OCI-LY1 (cell line): ENCODE results near the gene ITGA2.

ENCODE experiments used
- H2AFZ ChIP-seq: fragments of 200-600 bp; sonication (generic), shearing (Covaris generic); 2 replicates; pipeline ENCODE4 v1.6.0; 2014; ENCODE audit warnings: antibody characterized with exemption, mild to moderate bottlenecking, low read length
- H3F3A ChIP-seq: fragments of 200-600 bp; sonication (generic), shearing (Covaris generic); 2 replicates; pipeline ENCODE4 v1.6.0; 2014; ENCODE audit warnings: mild to moderate bottlenecking, antibody characterized with exemption, low read length, moderate library complexity; ENCODE audit not compliant: insufficient read depth
- H3K27ac ChIP-seq: fragments of 200-600 bp; sonication (generic); 2 replicates; pipeline ENCODE4 v1.5.1; 2014; ENCODE audit warnings: low read length, mixed run types, mild to moderate bottlenecking, low read depth; ENCODE audit not compliant: poor library complexity, severe bottlenecking
- H3K27me3 ChIP-seq: fragments of 200-600 bp; sonication (generic); 2 replicates; pipeline ENCODE4 v1.6.0; 2014; ENCODE audit warnings: antibody characterized with exemption, mild to moderate bottlenecking, low read length, moderate library complexity; ENCODE audit not compliant: insufficient read depth
- H3K36me3 ChIP-seq: fragments of 200-600 bp; sonication (generic); 2 replicates; pipeline ENCODE4 v1.6.1; 2014; ENCODE audit warnings: mild to moderate bottlenecking, antibody characterized with exemption, low read length, moderate library complexity, mixed read lengths; ENCODE audit not compliant: insufficient read depth
- H3K4me1 ChIP-seq: fragments of 200-600 bp; sonication (generic); 2 replicates; pipeline ENCODE4 v1.5.1; 2014; ENCODE audit warnings: mild to moderate bottlenecking, low read length, moderate library complexity; ENCODE audit not compliant: insufficient read depth, severe bottlenecking
- H3K4me2 ChIP-seq: fragments of 200-600 bp; sonication (generic), shearing (Covaris generic); 2 replicates; pipeline ENCODE4 v1.6.1; 2014; ENCODE audit warnings: low read length
- H3K4me3 ChIP-seq: fragments of 200-600 bp; sonication (generic); 2 replicates; pipeline ENCODE4 v1.5.1; 2014; ENCODE audit warnings: low read length, low read depth, mild to moderate bottlenecking, mixed read lengths; ENCODE audit not compliant: poor library complexity, severe bottlenecking
- H3K79me2 ChIP-seq: fragments of 200-600 bp; shearing (Covaris generic); 2 replicates; pipeline ENCODE4 v1.6.1; 2016; ENCODE audit warnings: mixed run types, low read length, mixed read lengths; ENCODE audit not compliant: insufficient read depth
- H3K9ac ChIP-seq: fragments of 200-600 bp; sonication (generic), shearing (Covaris generic); 2 replicates; pipeline ENCODE4 v1.6.1; 2014; ENCODE audit warnings: mild to moderate bottlenecking, low read length, mixed read lengths
- H3K9me2 ChIP-seq: fragments of 200-600 bp; sonication (generic), shearing (Covaris generic); 2 replicates; pipeline ENCODE4 v1.6.1; 2014; ENCODE audit warnings: low read depth, mild to moderate bottlenecking, low read length, mixed read lengths
- H3K9me3 ChIP-seq: fragments of 200-600 bp; shearing (Covaris generic); 2 replicates; pipeline ENCODE4 v1.6.1; 2014; ENCODE audit warnings: low read length, mixed read lengths
- H4K20me1 ChIP-seq: fragments of 200-600 bp; sonication (generic), shearing (Covaris generic); 2 replicates; pipeline ENCODE4 v1.6.0; 2016; ENCODE audit warnings: mild to moderate bottlenecking, low read length; ENCODE audit not compliant: insufficient read depth
- EZH2 ChIP-seq: fragments of 200-600 bp; sonication (generic), shearing (Covaris generic); IDR thresholded peaks from 2 replicates; pipeline ENCODE4 v1.8.0; 2017; ENCODE audit warnings: borderline replicate concordance, mixed run types, mild to moderate bottlenecking, antibody characterized with exemption, low read length, moderate library complexity, mixed read lengths
- TF ChIP-seq, protein P1 (sequence below): fragments of 200-600 bp; sonication (generic), shearing (Covaris generic); IDR thresholded peaks from 2 replicates; pipeline ENCODE4 v1.5.1; 2017; ENCODE audit warnings: mild to moderate bottlenecking, antibody characterized with exemption, low read length, moderate library complexity, mixed read lengths

Gene ITGA2

DNA sequence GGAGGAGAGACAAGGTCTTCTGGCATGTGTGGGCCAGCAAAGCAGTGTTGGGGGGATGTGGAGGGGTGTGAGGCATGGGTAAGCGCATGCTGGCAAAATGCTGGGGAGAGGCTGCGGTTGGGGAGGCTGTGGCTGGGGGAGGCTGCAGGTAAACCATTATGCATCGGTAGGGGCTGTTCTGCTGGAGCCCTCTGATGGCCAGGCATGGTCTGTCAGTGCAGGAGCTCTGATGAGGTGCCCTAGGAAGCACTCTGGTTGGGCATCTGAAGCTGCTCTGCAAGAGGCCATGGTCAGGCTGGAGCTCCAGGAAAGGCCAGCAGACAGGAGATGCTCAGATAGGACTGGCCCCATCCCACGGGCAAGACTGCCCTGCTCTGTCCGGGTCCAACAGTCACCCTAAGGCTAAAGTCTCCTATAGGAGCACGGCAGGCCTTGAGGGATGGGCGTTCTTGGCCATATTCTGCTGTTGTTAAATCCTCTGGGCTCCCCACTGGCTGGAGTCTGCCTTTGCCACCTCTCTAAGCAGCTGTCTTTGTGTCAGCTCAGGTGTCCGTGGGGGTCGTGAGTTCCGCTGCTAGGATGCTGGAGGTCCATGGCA, 28.7 kb downstream of the ITGA2 start:
- no peak overlapping the region for H3K4me2 ChIP-seq
- H3K79me2 ChIP-seq, result no peaks in the 10 kb centered on the region
- H3F3A ChIP-seq, result no peaks in the 10 kb centered on the region
- no peaks in the 10 kb centered on the region for H3K9me2 ChIP-seq
- H2AFZ ChIP-seq, result no peak overlapping the region
- H3K36me3 ChIP-seq, result no peaks in the 10 kb centered on the region
- no peaks in the 10 kb centered on the region for H3K27me3 ChIP-seq
- H3K27ac ChIP-seq, result no peak overlapping the region
- no peaks in the 10 kb centered on the region for H4K20me1 ChIP-seq
- H3K9me3 ChIP-seq, result no peaks in the 10 kb centered on the region
- no peak for TF ChIP-seq EZH2
- TF ChIP-seq, protein P1, sequence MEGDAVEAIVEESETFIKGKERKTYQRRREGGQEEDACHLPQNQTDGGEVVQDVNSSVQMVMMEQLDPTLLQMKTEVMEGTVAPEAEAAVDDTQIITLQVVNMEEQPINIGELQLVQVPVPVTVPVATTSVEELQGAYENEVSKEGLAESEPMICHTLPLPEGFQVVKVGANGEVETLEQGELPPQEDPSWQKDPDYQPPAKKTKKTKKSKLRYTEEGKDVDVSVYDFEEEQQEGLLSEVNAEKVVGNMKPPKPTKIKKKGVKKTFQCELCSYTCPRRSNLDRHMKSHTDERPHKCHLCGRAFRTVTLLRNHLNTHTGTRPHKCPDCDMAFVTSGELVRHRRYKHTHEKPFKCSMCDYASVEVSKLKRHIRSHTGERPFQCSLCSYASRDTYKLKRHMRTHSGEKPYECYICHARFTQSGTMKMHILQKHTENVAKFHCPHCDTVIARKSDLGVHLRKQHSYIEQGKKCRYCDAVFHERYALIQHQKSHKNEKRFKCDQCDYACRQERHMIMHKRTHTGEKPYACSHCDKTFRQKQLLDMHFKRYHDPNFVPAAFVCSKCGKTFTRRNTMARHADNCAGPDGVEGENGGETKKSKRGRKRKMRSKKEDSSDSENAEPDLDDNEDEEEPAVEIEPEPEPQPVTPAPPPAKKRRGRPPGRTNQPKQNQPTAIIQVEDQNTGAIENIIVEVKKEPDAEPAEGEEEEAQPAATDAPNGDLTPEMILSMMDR, result no peak
- H3K4me1 ChIP-seq, result no peaks in the 10 kb centered on the region
- H3K4me3 ChIP-seq, result no peak overlapping the region
- no peak overlapping the region for H3K9ac ChIP-seq

DNA sequence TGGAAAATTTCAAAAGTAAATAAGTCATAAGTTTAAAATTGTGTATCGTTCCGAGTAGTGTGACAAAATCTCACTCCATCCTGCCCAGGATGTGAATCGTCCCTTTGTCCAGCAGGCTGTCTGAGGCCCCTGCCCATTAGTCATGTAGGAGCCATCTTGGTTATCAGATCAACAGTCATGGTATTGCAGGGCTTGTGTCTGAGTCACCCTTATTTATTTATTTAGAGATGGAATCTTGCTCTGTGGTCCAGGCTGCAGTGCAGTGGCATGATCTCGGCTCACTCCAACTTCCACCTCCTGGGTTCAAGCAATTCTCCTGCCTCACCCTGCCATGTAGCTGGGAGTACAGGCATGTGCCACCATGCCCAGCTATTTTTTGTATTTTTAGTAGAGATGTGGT, 30.2 kb downstream of the ITGA2 start:
- H2AFZ ChIP-seq, result no peak overlapping the region
- no peaks in the 10 kb centered on the region for H3K36me3 ChIP-seq
- H3K9me2 ChIP-seq, result no peaks in the 10 kb centered on the region
- H4K20me1 ChIP-seq, result no peaks in the 10 kb centered on the region
- TF ChIP-seq EZH2, result no peak
- TF ChIP-seq, protein P1, result no peak
- H3K4me2 ChIP-seq, result no peak overlapping the region
- no peaks in the 10 kb centered on the region for H3K79me2 ChIP-seq
- H3K9ac ChIP-seq, result no peak overlapping the region
- H3K4me1 ChIP-seq, result no peaks in the 10 kb centered on the region
- H3K27ac ChIP-seq, result no peak overlapping the region
- no peaks in the 10 kb centered on the region for H3K9me3 ChIP-seq
- no peaks in the 10 kb centered on the region for H3K27me3 ChIP-seq
- no peaks in the 10 kb centered on the region for H3F3A ChIP-seq
- H3K4me3 ChIP-seq, result no peak overlapping the region

DNA sequence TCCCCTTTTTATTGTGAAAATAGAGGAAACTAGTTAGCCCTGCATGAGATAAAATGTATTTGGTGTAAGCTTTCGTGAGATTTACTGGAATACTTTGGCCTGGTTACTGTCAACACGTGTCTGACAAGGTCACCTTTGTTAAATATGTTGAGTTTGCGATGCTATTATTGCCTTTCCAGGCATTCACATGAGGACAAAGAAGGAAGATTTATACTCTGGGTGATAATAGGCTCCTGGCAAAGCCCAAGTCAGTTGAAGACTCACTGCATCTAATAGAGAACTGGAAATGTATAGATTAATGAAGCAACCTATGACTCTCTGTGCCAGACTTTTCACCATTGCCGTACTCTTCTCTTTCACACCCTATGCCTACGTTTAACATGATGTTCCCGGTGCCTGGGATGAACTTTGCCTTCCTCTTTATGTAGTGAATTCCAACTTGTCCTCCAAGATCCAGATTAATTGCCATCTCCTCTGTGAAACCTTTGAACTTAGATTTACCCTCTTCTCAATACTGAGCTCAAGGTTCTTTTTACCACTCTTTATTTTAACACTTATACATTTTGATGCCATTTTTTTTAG, 33.9 kb downstream of the ITGA2 start:
- no peak overlapping the region for H3K4me2 ChIP-seq
- no peak overlapping the region for H3K27ac ChIP-seq
- no peaks in the 10 kb centered on the region for H3K27me3 ChIP-seq
- H3K36me3 ChIP-seq, result no peaks in the 10 kb centered on the region
- H3K4me1 ChIP-seq, result no peaks in the 10 kb centered on the region
- no peak overlapping the region for H3K4me3 ChIP-seq
- H2AFZ ChIP-seq, result no peak overlapping the region
- TF ChIP-seq, protein P1, result no peak
- no peak for TF ChIP-seq EZH2
- H4K20me1 ChIP-seq, result no peaks in the 10 kb centered on the region
- no peaks in the 10 kb centered on the region for H3K9me2 ChIP-seq
- no peaks in the 10 kb centered on the region for H3K79me2 ChIP-seq
- H3K9ac ChIP-seq, result no peak overlapping the region
- no peaks in the 10 kb centered on the region for H3F3A ChIP-seq
- H3K9me3 ChIP-seq, result no peaks in the 10 kb centered on the region
